Limb (tissue), 2 donors: ENCODE results near the gene FANCC.

ENCODE experiments used
- DNase-seq, 2 donors: peaks; one replicate each; pipeline ENCODE4 v3.0.0-alpha.2; 2016; ENCODE audit errors: extremely low spot score in 2 of 2

Gene FANCC

GRCh38 chr9:95193480-95193879 lies 124.0 kb downstream of the FANCC start:
- DNase-seq, result no peak

- DNase-seq, result no peak
Observed at GRCh38 chr9:95193067-95193466, 124.4 kb downstream of the FANCC start.

GRCh38 chr9:95192631-95193030 lies 124.9 kb downstream of the FANCC start:
- DNase-seq, result no peak

- DNase-seq, result no peak
Observed at GRCh38 chr9:95190413-95190812, 127.1 kb downstream of the FANCC start.

- peak; percentile 56 to 80 for DNase-seq
Observed at GRCh38 chr9:95189251-95190098, 128.0 kb downstream of the FANCC start.

GRCh38 chr9:95188459-95188858 lies 129.1 kb downstream of the FANCC start:
- DNase-seq, result no peak

GRCh38 chr9:95185956-95186355 lies 131.6 kb downstream of the FANCC start:
- no peak for DNase-seq

- DNase-seq, result no peak
Observed at GRCh38 chr9:95182854-95183563, 134.5 kb downstream of the FANCC start.

GRCh38 chr9:95181835-95182234 lies 135.7 kb downstream of the FANCC start:
- DNase-seq, result no peak

- no peak for DNase-seq
Observed at GRCh38 chr9:95181226-95181818, 136.2 kb downstream of the FANCC start.

GRCh38 chr9:95177617-95178016 lies 139.9 kb downstream of the FANCC start:
- no peak for DNase-seq

- no peak for DNase-seq
Observed at GRCh38 chr9:95176755-95177319, 140.7 kb downstream of the FANCC start.

GRCh38 chr9:95175523-95175922 lies 142.0 kb downstream of the FANCC start:
- no peak for DNase-seq

- DNase-seq, result no peak
Observed at GRCh38 chr9:95174038-95174437, 143.5 kb downstream of the FANCC start.

GRCh38 chr9:95171596-95171995 lies 145.9 kb downstream of the FANCC start:
- DNase-seq, result no peak

GRCh38 chr9:95171001-95171400 lies 146.5 kb downstream of the FANCC start:
- DNase-seq, result no peak

GRCh38 chr9:95167998-95168397 lies 149.5 kb downstream of the FANCC start:
- DNase-seq, result peak in 1 of 2 donors; percentile 50

GRCh38 chr9:95165004-95165403 lies 152.5 kb downstream of the FANCC start:
- DNase-seq, result no peak

- DNase-seq, result peak in 1 of 2 donors; percentile 91
Observed at GRCh38 chr9:95157481-95158151, 159.9 kb downstream of the FANCC start.

GRCh38 chr9:95156074-95156473 lies 161.4 kb downstream of the FANCC start:
- DNase-seq, result no peak

GRCh38 chr9:95155220-95155619 lies 162.3 kb downstream of the FANCC start:
- DNase-seq, result no peak
